Panc1 (cell line): ENCODE measurements around the gene KLF11. TPM values are rescaled to one million over a fixed set of nuclear protein-coding genes. Genes with fewer than 3 reads are reported as not detected.

Experiments used
- ATAC-seq: fragments of 200-7000 bp; cut with Tn5 transposase; 2 replicates; pipeline ENCODE4 v1.9.1; 2020; ENCODE audit warnings: mild to moderate bottlenecking, moderate library complexity
- BruUV-seq: library from RNA; stranded (reverse); fragments of 400-500 nt; replicated peaks from 2 replicates; lab custom pipeline; 2021; lab: Mats Ljungman, UMichigan
- CTCF ChIA-PET: fragments of 300-600 bp; sonication (Branson Sonifier 250); formaldehyde crosslinking; loops from one replicate; lab custom pipeline; 2022; ENCODE audit warnings: antibody characterized with exemption; lab: Charles Lee
- POLR2A ChIA-PET: fragments of 300-600 bp; sonication (Branson Sonifier 250); formaldehyde crosslinking; loops from one replicate; lab custom pipeline; 2022; ENCODE audit warnings: antibody characterized with exemption; lab: Charles Lee
- DNase-seq: peaks from one replicate; pipeline ENCODE4 v3.0.0-alpha.2; 2010; ENCODE audit warnings: low read depth, low spot score
- H3K27ac ChIP-seq: 2 replicates; pipeline ENCODE4 v1.5.1; 2011; ENCODE audit warnings: mild to moderate bottlenecking, low read length, inconsistent platforms
- H3K27me3 ChIP-seq: fragments of 200-500 bp; sonication (Bioruptor generic); 2 replicates; pipeline ENCODE4 v1.6.0; 2014; ENCODE audit warnings: low read length, inconsistent platforms; ENCODE audit not compliant: control insufficient read depth, insufficient read depth
- H3K36me3 ChIP-seq: fragments of 200-500 bp; sonication (Bioruptor generic); 2 replicates; pipeline ENCODE4 v1.5.1; 2014; ENCODE audit warnings: inconsistent platforms, mild to moderate bottlenecking, low read length, moderate library complexity; ENCODE audit not compliant: control insufficient read depth, insufficient read depth
- H3K4me1 ChIP-seq: 2 replicates; pipeline ENCODE4 v1.5.1; 2011; ENCODE audit warnings: inconsistent platforms, mild to moderate bottlenecking, low read length, moderate library complexity; ENCODE audit not compliant: control insufficient read depth, insufficient read depth
- H3K4me3 ChIP-seq, 2 experiments: 2 replicates each; pipeline ENCODE4 v1.5.1; 2011 to 2012; ENCODE audit warnings: low read depth in 2 of 2, low read length in 2 of 2, mild to moderate bottlenecking in 2 of 2, inconsistent platforms in 1 of 2, moderate library complexity in 1 of 2
- H3K9me3 ChIP-seq: fragments of 200-500 bp; sonication (Bioruptor generic); 2 replicates; pipeline ENCODE4 v1.5.1; 2014; ENCODE audit warnings: low read depth, mild to moderate bottlenecking, inconsistent platforms, low read length, moderate library complexity; ENCODE audit not compliant: control insufficient read depth, insufficient read depth
- POLR2AphosphoS5 ChIP-seq: IDR thresholded peaks from 2 replicates; pipeline ENCODE4 v1.6.1; 2012; ENCODE audit warnings: mild to moderate bottlenecking, low read depth, low read length, moderate library complexity
- SIN3A ChIP-seq: IDR thresholded peaks from 2 replicates; pipeline ENCODE4 v1.6.1; 2012; ENCODE audit warnings: low read depth, mild to moderate bottlenecking, low read length, moderate library complexity, borderline replicate concordance; ENCODE audit not compliant: insufficient read depth
- TCF7L2 ChIP-seq: IDR thresholded peaks from 2 replicates; pipeline ENCODE4 v1.6.1; 2011; ENCODE audit warnings: mild to moderate bottlenecking, low read depth, low read length, inconsistent platforms
- in situ Hi-C: cut with HindIII; loops from 2 replicates; pipeline ENCODE4 v1.10.0; 2016; ENCODE audit warnings: low sequenced_read_pairs, low pct_unique_long_range_greater_than_20kb
- intact Hi-C: fragments of 100-400 bp; cut with micrococcal nuclease; formaldehyde crosslinking; loops from one replicate; pipeline ENCODE4 v1.10.0; 2022; ENCODE audit not compliant: unreplicated experiment
- total RNA-seq: library from RNA; stranded (reverse); gene quantifications from one replicate; pipeline ENCODE4 v1.2.1, GENCODE V29; 2021; ENCODE audit not compliant: unreplicated experiment
- TF ChIP-seq, protein P1 (sequence below): fragments of 450-650 bp; IDR thresholded peaks from 2 replicates; pipeline ENCODE4 v1.5.1; 2017; ENCODE audit warnings: mild to moderate bottlenecking
- TF ChIP-seq, protein P2 (sequence below), 2 experiments: IDR thresholded peaks; 2 replicates each; pipeline ENCODE4 v1.6.1; 2011 to 2012; ENCODE audit warnings: low read depth in 2 of 2, control low read depth in 1 of 2, low read length in 1 of 2, mild to moderate bottlenecking in 1 of 2, moderate library complexity in 1 of 2; ENCODE audit not compliant: insufficient read depth in 1 of 2

The KLF11 gene
- total RNA-seq, 1 experiment from 2014 or later = 23.7 TPM

DNA sequence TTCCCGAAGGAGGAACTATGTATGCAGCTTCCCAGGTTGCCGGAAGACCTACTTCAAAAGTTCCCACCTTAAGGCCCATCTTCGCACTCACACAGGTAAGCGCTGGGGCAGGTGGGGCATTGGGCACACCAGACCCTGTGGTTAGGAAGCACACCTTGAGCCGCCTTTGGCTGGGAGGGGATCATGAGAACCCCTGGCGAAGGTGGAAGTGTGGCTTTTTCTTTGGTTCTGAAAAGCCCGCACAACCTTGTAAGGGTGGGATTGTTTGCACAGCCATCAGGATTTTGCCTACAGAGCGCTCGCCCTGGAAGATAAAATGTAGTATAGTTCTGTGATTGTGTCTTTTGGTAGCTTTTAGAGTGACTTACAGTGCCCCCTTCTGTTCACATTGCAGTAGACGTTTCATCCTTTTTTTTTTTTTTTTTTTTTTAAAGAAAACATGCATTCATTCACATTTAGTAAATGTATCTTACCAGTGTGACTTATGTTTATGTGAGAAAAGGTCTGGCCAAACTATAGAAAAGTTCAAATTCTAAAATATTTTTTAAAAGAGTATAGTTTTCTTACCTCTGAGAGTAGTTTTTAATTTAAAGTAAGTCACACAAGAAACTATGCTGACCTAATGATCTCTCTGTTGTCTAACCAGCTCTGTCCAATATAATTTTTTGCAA is 5.3 kb downstream of the KLF11 start:
- in situ Hi-C loops = no loop called here
- no peaks in the 10 kb centered on the region for H3K9me3 ChIP-seq
- ChIA-PET POLR2A (no interaction called here), CTCF (interaction anchor here (0.6 to 2.5 kb wide), 4 partner anchors 48 to 281 kb away, joined by 3 to 20 read pairs (median 8); no protein-coding TSS in a partner anchor)
- no TSS peak for BruUV-seq
- TF ChIP-seq TCF7L2 = no peak
- no peak for TF ChIP-seq SIN3A
- TF ChIP-seq, protein P1, sequence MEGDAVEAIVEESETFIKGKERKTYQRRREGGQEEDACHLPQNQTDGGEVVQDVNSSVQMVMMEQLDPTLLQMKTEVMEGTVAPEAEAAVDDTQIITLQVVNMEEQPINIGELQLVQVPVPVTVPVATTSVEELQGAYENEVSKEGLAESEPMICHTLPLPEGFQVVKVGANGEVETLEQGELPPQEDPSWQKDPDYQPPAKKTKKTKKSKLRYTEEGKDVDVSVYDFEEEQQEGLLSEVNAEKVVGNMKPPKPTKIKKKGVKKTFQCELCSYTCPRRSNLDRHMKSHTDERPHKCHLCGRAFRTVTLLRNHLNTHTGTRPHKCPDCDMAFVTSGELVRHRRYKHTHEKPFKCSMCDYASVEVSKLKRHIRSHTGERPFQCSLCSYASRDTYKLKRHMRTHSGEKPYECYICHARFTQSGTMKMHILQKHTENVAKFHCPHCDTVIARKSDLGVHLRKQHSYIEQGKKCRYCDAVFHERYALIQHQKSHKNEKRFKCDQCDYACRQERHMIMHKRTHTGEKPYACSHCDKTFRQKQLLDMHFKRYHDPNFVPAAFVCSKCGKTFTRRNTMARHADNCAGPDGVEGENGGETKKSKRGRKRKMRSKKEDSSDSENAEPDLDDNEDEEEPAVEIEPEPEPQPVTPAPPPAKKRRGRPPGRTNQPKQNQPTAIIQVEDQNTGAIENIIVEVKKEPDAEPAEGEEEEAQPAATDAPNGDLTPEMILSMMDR = peak; percentile 80
- TF ChIP-seq, protein P2, sequence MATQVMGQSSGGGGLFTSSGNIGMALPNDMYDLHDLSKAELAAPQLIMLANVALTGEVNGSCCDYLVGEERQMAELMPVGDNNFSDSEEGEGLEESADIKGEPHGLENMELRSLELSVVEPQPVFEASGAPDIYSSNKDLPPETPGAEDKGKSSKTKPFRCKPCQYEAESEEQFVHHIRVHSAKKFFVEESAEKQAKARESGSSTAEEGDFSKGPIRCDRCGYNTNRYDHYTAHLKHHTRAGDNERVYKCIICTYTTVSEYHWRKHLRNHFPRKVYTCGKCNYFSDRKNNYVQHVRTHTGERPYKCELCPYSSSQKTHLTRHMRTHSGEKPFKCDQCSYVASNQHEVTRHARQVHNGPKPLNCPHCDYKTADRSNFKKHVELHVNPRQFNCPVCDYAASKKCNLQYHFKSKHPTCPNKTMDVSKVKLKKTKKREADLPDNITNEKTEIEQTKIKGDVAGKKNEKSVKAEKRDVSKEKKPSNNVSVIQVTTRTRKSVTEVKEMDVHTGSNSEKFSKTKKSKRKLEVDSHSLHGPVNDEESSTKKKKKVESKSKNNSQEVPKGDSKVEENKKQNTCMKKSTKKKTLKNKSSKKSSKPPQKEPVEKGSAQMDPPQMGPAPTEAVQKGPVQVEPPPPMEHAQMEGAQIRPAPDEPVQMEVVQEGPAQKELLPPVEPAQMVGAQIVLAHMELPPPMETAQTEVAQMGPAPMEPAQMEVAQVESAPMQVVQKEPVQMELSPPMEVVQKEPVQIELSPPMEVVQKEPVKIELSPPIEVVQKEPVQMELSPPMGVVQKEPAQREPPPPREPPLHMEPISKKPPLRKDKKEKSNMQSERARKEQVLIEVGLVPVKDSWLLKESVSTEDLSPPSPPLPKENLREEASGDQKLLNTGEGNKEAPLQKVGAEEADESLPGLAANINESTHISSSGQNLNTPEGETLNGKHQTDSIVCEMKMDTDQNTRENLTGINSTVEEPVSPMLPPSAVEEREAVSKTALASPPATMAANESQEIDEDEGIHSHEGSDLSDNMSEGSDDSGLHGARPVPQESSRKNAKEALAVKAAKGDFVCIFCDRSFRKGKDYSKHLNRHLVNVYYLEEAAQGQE (IDR thresholded peaks at IDR 0.05; ENCODE audit: insufficient read depth in 1 of 2, low read depth in 2 of 2, low read length in 1 of 2) = no peak
- no peak for TF ChIP-seq POLR2AphosphoS5
- H3K4me3 ChIP-seq = no peak overlapping the region
- ATAC-seq (no peak), DNase-seq (no peak)
- H3K4me1 ChIP-seq = peaks cover 3% of the 10 kb centered on the region
- intact Hi-C loops = loop anchor here (5.0 kb wide), 2 partner anchors 66 to 236 kb away; no protein-coding TSS in a partner anchor
- peaks cover 15% of the 10 kb centered on the region for H3K36me3 ChIP-seq
- H3K27me3 ChIP-seq = no peaks in the 10 kb centered on the region
- no peak overlapping the region for H3K27ac ChIP-seq

DNA sequence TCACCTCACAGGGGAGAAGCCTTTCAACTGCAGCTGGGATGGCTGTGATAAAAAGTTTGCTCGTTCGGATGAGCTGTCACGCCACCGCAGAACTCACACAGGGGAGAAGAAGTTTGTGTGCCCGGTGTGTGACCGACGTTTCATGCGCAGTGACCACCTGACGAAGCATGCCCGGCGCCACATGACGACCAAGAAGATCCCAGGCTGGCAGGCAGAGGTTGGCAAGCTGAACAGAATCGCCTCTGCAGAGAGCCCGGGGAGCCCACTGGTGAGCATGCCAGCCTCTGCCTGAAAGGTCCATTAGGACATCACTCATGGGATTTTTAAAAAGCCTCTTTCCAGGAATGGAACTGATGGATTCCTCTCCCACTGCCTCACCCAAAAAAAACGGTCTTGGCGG is 8.9 kb downstream of the KLF11 start:
- ChIA-PET CTCF (interaction anchor here (0.5 kb wide), 1 partner anchor 111 kb away, joined by 4 read pairs; no protein-coding TSS in a partner anchor), POLR2A (no interaction called here)
- intact Hi-C loops = no loop called here
- H3K9me3 ChIP-seq = no peaks in the 10 kb centered on the region
- DNase-seq = no peak
- ATAC-seq = no peak
- peaks cover 9% of the 10 kb centered on the region for H3K4me1 ChIP-seq
- no peaks in the 10 kb centered on the region for H3K27me3 ChIP-seq
- H3K27ac ChIP-seq = no peak overlapping the region
- in situ Hi-C loops = no loop called here
- H3K4me3 ChIP-seq = no peak overlapping the region
- BruUV-seq = no TSS peak
- no peak for TF ChIP-seq POLR2AphosphoS5
- TF ChIP-seq, protein P1 = no peak
- TF ChIP-seq, protein P2 (IDR thresholded peaks at IDR 0.05; ENCODE audit: insufficient read depth in 1 of 2, low read depth in 2 of 2, low read length in 1 of 2) = no peak
- TF ChIP-seq TCF7L2 = no peak
- no peak for TF ChIP-seq SIN3A
- peaks cover 21% of the 10 kb centered on the region for H3K36me3 ChIP-seq
